Calu3 (cell line): ENCODE data around the gene ARHGEF38. TPM values are rescaled to one million over a fixed set of nuclear protein-coding genes. Genes with fewer than 3 reads are reported as not detected.
A peak's percentile ranks its signal among the peaks of the same experiment; 100 is the strongest.
"Not testable (repeated sequence)": the region's sequence is repeated elsewhere in the genome, so short reads cannot be mapped to it uniquely, and the experiment has no call there.

Experiments
- BruUV-seq: library from RNA; stranded (reverse); fragments of 400-500 nt; replicated peaks from 2 replicates; lab custom pipeline; 2021; lab: Mats Ljungman, UMichigan
- CTCF ChIA-PET: fragments of 300-600 bp; sonication (Branson Sonifier 250); formaldehyde crosslinking; loops from one replicate; lab custom pipeline; 2022; ENCODE audit warnings: antibody characterized with exemption; lab: Charles Lee
- DNase-seq: peaks from one replicate; pipeline ENCODE4 v3.0.0; 2022
- H3K27ac Mint-ChIP-seq: one replicate; pipeline ENCODE4 v1.8.0; 2022; ENCODE audit warnings: mixed read lengths; ENCODE audit not compliant: unreplicated experiment
- H3K27me3 Mint-ChIP-seq: one replicate; pipeline ENCODE4 v1.8.0; 2022; ENCODE audit warnings: mixed read lengths; ENCODE audit not compliant: unreplicated experiment
- H3K36me3 Mint-ChIP-seq: one replicate; pipeline ENCODE4 v1.8.0; 2022; ENCODE audit warnings: mild to moderate bottlenecking, moderate library complexity, mixed read lengths; ENCODE audit not compliant: insufficient read depth, unreplicated experiment
- H3K4me1 Mint-ChIP-seq: one replicate; pipeline ENCODE4 v1.8.0; 2022; ENCODE audit warnings: mild to moderate bottlenecking, low read depth, mixed read lengths; ENCODE audit not compliant: unreplicated experiment
- H3K4me3 Mint-ChIP-seq: one replicate; pipeline ENCODE4 v1.8.0; 2022; ENCODE audit warnings: mild to moderate bottlenecking, low read depth, moderate library complexity, mixed read lengths; ENCODE audit not compliant: unreplicated experiment
- H3K9me3 Mint-ChIP-seq: one replicate; pipeline ENCODE4 v1.8.0; 2022; ENCODE audit warnings: low read depth, mixed read lengths; ENCODE audit not compliant: unreplicated experiment
- intact Hi-C: fragments of 100-400 bp; cut with micrococcal nuclease; formaldehyde crosslinking; loops from one replicate; pipeline ENCODE4 v1.10.0; 2022; ENCODE audit not compliant: unreplicated experiment
- total RNA-seq: library from RNA; stranded (reverse); gene quantifications from 2 replicates; pipeline ENCODE4 v1.2.3, GENCODE V29; 2022
- TF ChIP-seq, protein P1 (sequence below): fragments of 200-600 bp; IDR thresholded peaks from one replicate; pipeline ENCODE4 v1.8.0; 2022; ENCODE audit warnings: antibody characterized with exemption; ENCODE audit not compliant: unreplicated experiment

ARHGEF38 gene
- total RNA-seq, 1 experiment from 2014 or later = 16.6 TPM

- no TSS peak for BruUV-seq
- peaks cover 9% of the 10 kb centered on the region for H3K4me1 Mint-ChIP-seq
- intact Hi-C loops = no loop called here
- H3K9me3 Mint-ChIP-seq = no peaks in the 10 kb centered on the region
- no peaks in the 10 kb centered on the region for H3K27me3 Mint-ChIP-seq
- TF ChIP-seq, protein P1, sequence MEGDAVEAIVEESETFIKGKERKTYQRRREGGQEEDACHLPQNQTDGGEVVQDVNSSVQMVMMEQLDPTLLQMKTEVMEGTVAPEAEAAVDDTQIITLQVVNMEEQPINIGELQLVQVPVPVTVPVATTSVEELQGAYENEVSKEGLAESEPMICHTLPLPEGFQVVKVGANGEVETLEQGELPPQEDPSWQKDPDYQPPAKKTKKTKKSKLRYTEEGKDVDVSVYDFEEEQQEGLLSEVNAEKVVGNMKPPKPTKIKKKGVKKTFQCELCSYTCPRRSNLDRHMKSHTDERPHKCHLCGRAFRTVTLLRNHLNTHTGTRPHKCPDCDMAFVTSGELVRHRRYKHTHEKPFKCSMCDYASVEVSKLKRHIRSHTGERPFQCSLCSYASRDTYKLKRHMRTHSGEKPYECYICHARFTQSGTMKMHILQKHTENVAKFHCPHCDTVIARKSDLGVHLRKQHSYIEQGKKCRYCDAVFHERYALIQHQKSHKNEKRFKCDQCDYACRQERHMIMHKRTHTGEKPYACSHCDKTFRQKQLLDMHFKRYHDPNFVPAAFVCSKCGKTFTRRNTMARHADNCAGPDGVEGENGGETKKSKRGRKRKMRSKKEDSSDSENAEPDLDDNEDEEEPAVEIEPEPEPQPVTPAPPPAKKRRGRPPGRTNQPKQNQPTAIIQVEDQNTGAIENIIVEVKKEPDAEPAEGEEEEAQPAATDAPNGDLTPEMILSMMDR = no peak
- no peak overlapping the region for H3K27ac Mint-ChIP-seq
- H3K4me3 Mint-ChIP-seq = no peak overlapping the region
- CTCF ChIA-PET = no interaction called here
- no peaks in the 10 kb centered on the region for H3K36me3 Mint-ChIP-seq
- no peak for DNase-seq
These were observed 50.7 kb downstream of the ARHGEF38 start for GRCh38 chr4:105603158-105603557.

- TF ChIP-seq, protein P1 = no peak
- intact Hi-C loops = no loop called here
These were observed 53.1 kb downstream of the ARHGEF38 start for GRCh38 chr4:105605493-105605892.

GRCh38 chr4:105607876-105608275 lies 55.5 kb downstream of the ARHGEF38 start:
- CTCF ChIA-PET = interaction anchor here (0.6 kb wide), 1 partner anchor 100 kb away, joined by 3 read pairs; no protein-coding TSS in a partner anchor
- no peak for DNase-seq
- no peaks in the 10 kb centered on the region for H3K9me3 Mint-ChIP-seq
- no TSS peak for BruUV-seq
- H3K27me3 Mint-ChIP-seq = no peaks in the 10 kb centered on the region
- H3K27ac Mint-ChIP-seq = no peak overlapping the region
- H3K4me1 Mint-ChIP-seq = peaks cover 17% of the 10 kb centered on the region
- no peak overlapping the region for H3K4me3 Mint-ChIP-seq
- TF ChIP-seq, protein P1 = no peak
- H3K36me3 Mint-ChIP-seq = no peaks in the 10 kb centered on the region
- intact Hi-C loops = no loop called here

More at GRCh38 chr4:105605493-105605892, 53.1 kb downstream of the ARHGEF38 start:
- Mint-ChIP-seq H3K27me3 (no peaks in the 10 kb centered on the region), H3K4me3 (no peak overlapping the region), H3K9me3 (no peaks in the 10 kb centered on the region), H3K27ac (no peak overlapping the region), H3K4me1 (peaks cover 9% of the 10 kb centered on the region), H3K36me3 (no peaks in the 10 kb centered on the region)
- CTCF ChIA-PET = no interaction called here
- BruUV-seq = no TSS peak
- no peak for DNase-seq

GRCh38 chr4:105609819-105610218 lies 57.4 kb downstream of the ARHGEF38 start:
- H3K4me3 Mint-ChIP-seq, H3K36me3 Mint-ChIP-seq, H3K27me3 Mint-ChIP-seq, CTCF ChIA-PET, intact Hi-C loops, H3K27ac Mint-ChIP-seq, BruUV-seq, H3K9me3 Mint-ChIP-seq, DNase-seq: not testable (repeated sequence)
- peaks cover 21% of the 10 kb centered on the region for H3K4me1 Mint-ChIP-seq

- BruUV-seq = no TSS peak
- Mint-ChIP-seq H3K4me1 (peaks cover 18% of the 10 kb centered on the region), H3K4me3 (no peak overlapping the region), H3K9me3 (no peaks in the 10 kb centered on the region), H3K27me3 (no peaks in the 10 kb centered on the region), H3K27ac (no peak overlapping the region), H3K36me3 (peaks cover 7% of the 10 kb centered on the region)
- CTCF ChIA-PET = no interaction called here
- TF ChIP-seq, protein P1 = no peak
- DNase-seq = peak; percentile 44
- intact Hi-C loops = no loop called here
These were observed 60.9 kb downstream of the ARHGEF38 start for GRCh38 chr4:105613306-105613705.
